Right ventricle myocardium inferior (tissue), 1 donor: Measurements from ENCODE around the gene GNE. TPM values are rescaled to one million over a fixed set of nuclear protein-coding genes. Genes with fewer than 3 reads are reported as not detected.
"Not testable (repeated sequence)": the region's sequence is repeated elsewhere in the genome, so short reads cannot be mapped to it uniquely, and the experiment has no call there.

Experiments used
- ATAC-seq: fragments of 200-7000 bp; cut with Tn5 transposase; one replicate; pipeline ENCODE4 v1.9.1; 2020; ENCODE audit warnings: mild to moderate bottlenecking, moderate library complexity
- DNase-seq: peaks from one replicate; pipeline ENCODE4 v3.0.0; 2021; ENCODE audit errors: missing footprints
- intact Hi-C: fragments of 100-400 bp; cut with DNase I; formaldehyde crosslinking; loops from one replicate; pipeline ENCODE4 v1.11.0; 2022
- total RNA-seq: library from RNA; stranded (reverse); fragmentation: NEBNext Ultra II Directional; extraction: Animal tissue kit (Norgen Biotek cat#: 25700); gene quantifications from one replicate; pipeline ENCODE4 v1.2.1, GENCODE V29; 2021
- donor health status: DM: no; HTN: yes; CAD: no; lungs with severe emphysema.

Gene GNE
- total RNA-seq, 1 donor from 2014 or later, result 10.9 TPM

DNA sequence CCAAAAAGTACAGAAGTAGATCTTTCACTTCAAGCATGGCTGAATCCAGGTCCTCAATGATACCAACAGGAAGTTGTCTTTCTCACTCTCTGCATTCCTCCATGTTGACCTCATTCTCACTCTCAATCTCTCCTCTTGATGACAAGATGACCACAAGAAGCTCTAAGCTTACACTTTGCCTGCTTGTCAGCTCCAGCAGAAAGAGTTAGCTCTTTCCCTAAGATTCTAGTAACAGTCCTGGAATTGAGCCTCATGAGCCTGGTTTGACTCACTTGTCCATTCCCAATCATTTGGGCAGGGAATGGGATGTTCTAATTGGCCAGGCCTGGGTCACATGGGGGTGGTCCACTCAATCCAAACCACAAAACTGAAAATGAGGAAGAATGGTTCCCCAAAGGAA, 70.8 kb downstream of the GNE start:
- ATAC-seq, result no peak
- intact Hi-C loops, result no loop called here
- DNase-seq, result no peak

DNA sequence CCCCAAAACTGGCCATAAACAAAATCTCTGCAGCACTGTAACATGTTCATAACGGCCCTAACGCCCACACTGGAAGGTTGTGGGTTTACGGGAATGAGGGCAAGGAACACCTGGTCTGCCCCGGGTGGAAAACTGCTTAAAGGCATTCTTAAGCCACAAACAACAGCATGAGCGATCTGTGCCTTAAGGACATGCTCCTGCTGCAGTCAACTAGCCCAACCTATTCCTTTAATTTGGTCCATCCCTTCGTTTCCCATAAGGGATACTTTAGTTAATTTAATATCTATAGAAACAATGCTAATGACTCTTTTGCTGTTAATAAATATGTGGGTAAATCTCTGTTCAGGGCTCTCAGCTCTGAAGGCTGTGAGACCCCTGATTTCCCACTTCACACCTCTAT, 78.0 kb downstream of the GNE start:
- intact Hi-C loops, ATAC-seq, DNase-seq: not testable (repeated sequence)

DNA sequence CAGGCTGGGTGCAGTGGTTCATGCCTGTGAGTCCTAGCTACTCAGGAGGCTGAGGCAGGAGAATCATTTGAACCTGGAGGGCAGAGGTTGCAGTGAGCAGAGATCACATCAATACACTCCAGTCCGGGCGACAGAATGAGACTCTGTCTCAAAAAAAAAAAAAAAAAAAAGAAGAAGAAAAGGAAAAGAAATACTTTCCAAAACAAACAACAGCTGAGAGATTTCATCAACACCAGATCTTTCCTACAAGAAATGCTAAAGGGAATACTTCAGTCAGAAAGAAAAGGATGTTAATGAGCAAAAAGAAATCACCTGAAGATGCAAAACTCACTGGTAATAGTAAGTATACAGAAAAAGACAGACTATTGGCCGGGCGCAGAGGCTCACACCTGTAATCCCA, 80.7 kb downstream of the GNE start:
- DNase-seq (no peak), ATAC-seq (no peak)
- intact Hi-C loops, result no loop called here

DNA sequence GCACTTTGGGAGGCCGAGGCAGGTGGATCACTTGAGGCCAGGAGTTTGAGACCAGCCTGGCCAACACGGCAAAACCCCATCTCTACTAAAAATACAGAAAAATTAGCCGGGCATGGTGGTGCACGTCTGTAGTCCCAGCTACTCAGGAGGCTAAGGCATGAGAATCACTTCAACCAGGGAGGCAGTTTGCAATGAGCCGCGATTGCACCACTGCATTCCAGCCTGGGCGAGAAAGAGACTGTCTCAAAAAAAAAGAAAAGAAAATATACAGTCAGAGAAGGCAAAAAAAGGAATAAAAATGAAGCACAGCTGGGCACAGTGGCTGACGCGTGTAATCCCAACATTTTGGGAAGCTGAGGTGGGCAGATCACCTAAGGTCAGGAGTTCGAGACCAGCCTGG, 81.8 kb downstream of the GNE start:
- DNase-seq, ATAC-seq, intact Hi-C loops: not testable (repeated sequence)

DNA sequence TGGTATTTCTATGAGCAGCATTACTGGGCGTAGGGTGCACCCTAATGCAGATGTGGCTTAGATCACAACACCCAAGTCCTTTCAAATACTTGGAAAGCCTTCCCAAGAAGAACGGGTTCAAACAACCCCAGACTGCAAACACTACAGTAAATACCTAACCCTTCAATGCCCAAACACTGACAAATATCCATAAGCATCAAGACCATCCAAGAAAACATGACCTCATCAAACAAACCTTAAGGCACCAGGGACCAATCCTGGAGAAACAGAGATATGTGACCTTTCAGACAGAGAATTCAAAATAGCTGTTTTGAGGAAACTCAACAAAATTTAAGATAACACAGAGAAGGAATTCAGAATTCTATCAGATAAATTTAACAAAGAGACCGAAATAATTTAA, 83.0 kb downstream of the GNE start:
- intact Hi-C loops, DNase-seq, ATAC-seq: not testable (repeated sequence)

DNA sequence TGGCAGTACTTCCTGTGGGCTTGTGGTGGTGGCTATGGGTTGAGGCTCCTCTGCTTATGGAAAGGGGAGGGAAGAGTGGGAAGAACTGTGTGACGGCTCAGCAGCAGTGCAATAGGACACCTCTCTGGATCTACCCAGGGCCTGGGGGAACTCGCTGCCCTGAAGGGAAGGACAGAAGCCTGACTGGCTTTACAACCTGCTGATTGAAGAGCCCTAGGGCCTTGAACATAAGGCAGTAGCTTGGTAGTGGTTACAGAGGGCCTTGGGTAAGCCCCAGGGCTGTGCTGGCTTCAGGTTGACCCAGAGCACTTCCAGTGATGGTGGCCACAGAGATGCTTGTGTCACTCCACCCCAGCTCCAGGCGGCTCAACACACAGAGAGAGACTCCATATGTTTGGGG, 83.5 kb downstream of the GNE start:
- DNase-seq (no peak), ATAC-seq (no peak)
- intact Hi-C loops, result no loop called here

DNA sequence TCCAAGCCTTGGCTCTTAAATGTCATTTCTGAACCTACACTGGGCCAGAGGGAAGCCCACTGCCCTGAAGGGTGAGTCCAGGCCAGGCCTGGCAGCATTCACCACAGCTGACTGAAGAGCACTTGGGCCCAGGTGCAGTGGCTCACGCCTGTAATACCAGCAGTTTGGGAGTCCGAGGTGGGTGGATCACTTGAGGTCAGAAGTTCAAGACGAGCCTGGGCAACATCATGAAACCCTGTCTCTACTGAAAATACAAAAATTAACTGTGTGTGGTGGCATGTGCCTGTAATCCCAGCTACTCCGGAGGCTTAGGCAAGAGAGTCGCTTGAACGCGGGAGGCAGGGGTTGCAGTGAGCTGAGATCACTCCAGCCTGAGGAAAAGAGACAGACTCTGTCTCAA, 84.0 kb downstream of the GNE start:
- DNase-seq (no peak), ATAC-seq (no peak)
- intact Hi-C loops, result no loop called here

DNA sequence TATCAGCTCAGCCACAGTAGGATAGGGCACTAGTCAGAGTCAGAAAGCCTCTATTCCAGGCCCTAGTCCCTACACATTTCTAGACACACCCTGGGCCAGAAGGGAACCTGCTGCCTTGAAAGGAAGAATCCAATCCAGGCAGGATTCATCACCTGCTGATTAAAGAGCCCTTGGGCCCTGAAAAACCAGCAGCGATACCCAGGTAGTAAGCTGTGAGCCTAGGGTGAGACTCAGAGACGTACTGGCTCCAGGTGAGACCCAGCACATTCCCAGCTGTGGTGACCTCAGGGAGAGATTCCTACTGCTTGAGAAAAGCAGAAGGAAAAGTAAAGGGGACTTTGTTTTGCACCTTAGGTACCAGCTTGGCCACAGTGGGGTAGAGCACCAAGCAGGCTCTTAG, 84.4 kb downstream of the GNE start:
- intact Hi-C loops, result no loop called here
- no peak for ATAC-seq
- DNase-seq, result no peak

DNA sequence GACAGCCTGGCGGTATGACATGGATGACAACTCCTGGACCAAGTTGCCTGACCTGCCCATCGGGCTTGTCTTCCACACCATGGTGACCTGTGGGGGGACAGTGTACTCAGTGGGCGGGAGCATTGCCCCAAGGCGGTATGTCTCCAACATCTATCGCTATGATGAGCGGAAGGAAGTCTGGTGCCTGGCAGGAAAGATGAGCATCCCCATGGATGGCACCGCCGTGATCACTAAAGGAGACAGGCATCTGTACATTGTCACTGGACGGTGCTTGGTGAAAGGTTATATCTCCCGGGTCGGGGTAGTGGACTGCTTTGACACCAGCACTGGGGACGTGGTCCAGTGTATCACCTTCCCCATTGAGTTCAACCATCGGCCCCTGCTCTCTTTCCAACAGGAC, 87.7 kb downstream of the GNE start:
- intact Hi-C loops, result no loop called here
- ATAC-seq (no peak), DNase-seq (no peak)

DNA sequence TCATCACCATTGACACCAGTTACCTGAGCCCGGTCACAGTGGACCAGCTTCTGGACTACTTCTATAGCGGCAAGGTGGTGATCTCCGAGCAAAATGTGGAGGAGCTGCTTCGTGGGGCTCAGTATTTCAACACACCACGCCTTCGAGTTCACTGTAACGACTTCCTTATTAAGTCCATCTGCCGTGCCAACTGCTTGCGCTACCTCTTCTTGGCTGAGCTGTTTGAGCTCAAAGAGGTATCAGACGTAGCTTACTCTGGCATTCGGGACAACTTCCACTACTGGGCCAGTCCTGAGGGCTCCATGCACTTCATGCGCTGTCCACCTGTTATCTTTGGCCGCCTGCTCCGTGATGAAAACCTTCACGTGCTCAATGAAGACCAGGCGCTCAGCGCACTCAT, 88.5 kb downstream of the GNE start:
- intact Hi-C loops, result no loop called here
- DNase-seq, result peak; percentile 69
- ATAC-seq, result no peak

DNA sequence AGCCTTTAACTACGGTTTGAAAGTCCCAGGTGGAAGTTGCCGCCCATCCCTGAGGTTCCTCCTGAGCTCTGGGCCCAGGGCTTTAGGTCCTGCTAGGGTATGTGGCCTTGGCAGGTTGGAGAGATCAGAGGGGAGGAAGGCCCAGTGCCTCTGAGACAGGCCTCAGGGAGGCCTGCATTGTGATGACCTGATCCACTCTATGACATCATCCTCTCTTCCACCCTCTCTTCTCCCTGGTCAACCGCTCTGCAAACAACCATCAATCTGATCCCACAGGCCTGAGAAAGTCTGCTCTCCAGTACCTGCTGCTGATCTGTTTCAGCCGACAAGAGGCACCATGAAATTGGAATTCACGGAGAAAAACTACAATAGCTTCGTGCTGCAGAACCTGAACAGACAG, 89.1 kb downstream of the GNE start, which contains the start of gene CCIN:
Gene CCIN (plus strand): TSS at position 223 of the 400 bp plus-strand sequence. CDS start 115 bp downstream, at position 338.
- ATAC-seq, result no peak
- no peak for DNase-seq
- intact Hi-C loops, result no loop called here

DNA sequence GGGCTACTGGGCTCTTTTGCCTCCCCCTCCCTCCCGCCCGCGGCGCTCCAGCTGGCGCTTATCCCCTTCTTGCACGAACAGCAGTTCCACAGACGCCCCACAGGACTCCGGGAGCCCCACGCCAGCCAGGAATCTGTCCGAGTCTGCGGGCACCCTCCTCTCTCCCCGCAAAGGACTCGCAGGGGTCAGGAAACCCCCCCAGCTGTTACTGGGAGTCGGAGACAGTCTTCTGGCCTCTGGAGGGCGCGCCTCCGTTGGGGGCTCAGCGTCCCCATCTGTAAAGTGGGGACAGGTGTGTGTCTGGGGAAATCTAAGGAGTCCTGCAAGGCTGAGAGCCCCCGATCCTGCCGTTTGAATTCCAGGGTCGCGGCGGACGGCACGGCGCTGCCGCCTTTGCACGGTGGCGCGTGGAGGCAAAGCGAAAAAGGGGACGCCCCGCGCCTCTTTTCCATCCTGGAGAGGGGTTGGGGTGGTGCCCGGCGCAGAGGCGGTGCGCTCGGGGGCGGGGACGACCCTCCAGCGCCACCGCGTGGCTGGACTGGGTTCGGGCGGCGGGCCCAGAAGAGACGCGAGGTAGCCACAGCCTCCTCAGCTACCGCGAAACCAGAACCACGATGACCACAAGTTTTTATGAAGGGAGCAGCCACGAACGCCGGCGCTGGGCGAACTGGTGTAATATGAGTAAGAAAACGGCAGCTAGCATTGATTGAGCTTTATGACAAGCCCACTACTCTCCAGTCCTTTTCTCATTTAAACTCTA, 91.9 kb downstream of the GNE start:
- intact Hi-C loops, result loop anchor here (1.0 kb wide), 1 partner anchor 63 kb away; no protein-coding TSS in a partner anchor
- DNase-seq (peak; percentile 93), ATAC-seq (peak; percentile 94)

DNA sequence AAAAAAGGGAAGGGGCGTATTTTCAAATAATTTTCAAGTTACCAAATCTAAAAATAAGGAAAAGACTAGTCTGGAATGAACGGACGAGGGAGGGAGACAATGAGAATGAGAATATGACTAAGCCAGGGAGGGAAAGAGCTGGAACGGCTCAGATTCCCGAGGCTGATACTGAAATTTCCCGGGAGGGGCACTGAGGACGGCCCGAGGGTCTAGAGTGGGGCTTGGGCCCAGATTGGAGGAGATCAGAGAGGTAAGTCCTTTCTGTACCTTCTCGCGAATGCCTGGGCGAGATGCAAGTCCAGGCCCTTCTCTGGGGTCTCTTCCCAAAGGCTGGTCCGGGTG, 92.5 kb downstream of the GNE start:
- DNase-seq (no peak), ATAC-seq (peak; percentile 51)
- intact Hi-C loops, result loop anchor here (1.0 kb wide), 1 partner anchor 62 kb away; no protein-coding TSS in a partner anchor

DNA sequence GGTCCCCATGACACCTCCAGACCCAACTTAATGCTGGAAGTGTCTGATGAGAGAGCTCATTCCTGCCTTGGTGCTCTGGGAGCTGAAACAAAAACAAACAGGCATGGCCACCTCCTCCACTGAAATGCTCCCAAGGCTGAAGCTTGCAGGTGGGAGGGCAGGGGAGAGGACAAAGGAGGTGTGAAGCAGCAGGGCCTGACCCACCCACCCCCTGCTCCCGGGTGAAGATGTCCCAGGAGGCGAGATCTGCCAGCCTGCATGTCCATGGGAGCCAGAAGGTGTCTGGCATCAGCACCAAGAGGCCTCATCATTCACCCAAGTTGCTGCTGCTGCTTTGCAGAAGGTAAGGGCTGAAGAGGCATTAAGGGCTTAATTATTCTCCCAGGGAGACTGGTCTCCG, 93.3 kb downstream of the GNE start:
- intact Hi-C loops, result no loop called here
- no peak for DNase-seq
- ATAC-seq, result no peak

Other genes starting within 250 kb of the GNE start
- 5.5 TPM for gene RECK, start 221.5 kb downstream of the GNE start, total RNA-seq
- 8.9 TPM for gene GLIPR2, start 121.7 kb downstream of the GNE start, total RNA-seq
- not detected for gene CCIN, start 89.1 kb downstream of the GNE start, total RNA-seq
- gene CLTA, start 67.5 kb downstream of the GNE start, total RNA-seq, result 69.4 TPM
- 27.4 TPM for gene RNF38, start 141.8 kb upstream of the GNE start, total RNA-seq